HepG2 (cell line): ENCODE data around the gene C14orf180. TPM values are rescaled to one million over a fixed set of nuclear protein-coding genes. Genes with fewer than 3 reads are reported as not detected.

Experiments used
- ATAC-seq: fragments of 200-7000 bp; cut with Tn5 transposase; 3 replicates; pipeline ENCODE4 v1.9.1; 2020; ENCODE audit warnings: mild to moderate bottlenecking, moderate library complexity
- BruUV-seq: library from RNA; stranded (reverse); fragments of 400-500 nt; replicated peaks from 2 replicates; lab custom pipeline; 2021; lab: Mats Ljungman, UMichigan
- CTCF ChIA-PET: fragments of 300-600 bp; formaldehyde crosslinking; extraction: SDS; loops from one replicate; lab custom pipeline; 2021; ENCODE audit warnings: low total read pairs, inconsistent platforms, low intra/inter-chr PET ratio; lab: Yijun Ruan, JAX
- POLR2A ChIA-PET: fragments of 350-600 bp; sonication (Branson Sonifier 250); formaldehyde crosslinking; loops from one replicate; lab custom pipeline; 2020; ENCODE audit warnings: antibody characterized with exemption, inconsistent platforms; lab: Yijun Ruan, JAX
- DNase-seq: peaks from one replicate; pipeline ENCODE4 v3.0.0-alpha.2; 2015; ENCODE audit warnings: low spot score
- FAIRE-seq: peaks from 3 replicates; lab custom pipeline; 2011; peaks lifted over from hg19 to GRCh38; lab: Jason Lieb, UNC
- H2AFZ ChIP-seq: one replicate; pipeline ENCODE4 v1.6.1; 2011; ENCODE audit warnings: low read length, inconsistent platforms
- H3K27ac ChIP-seq: fragments of 300-600 bp; 3 replicates; pipeline ENCODE4 v1.8.0; 2011; ENCODE audit warnings: mixed run types, mild to moderate bottlenecking, mixed read lengths, low read length, inconsistent platforms; ENCODE audit not compliant: insufficient read depth; ENCODE audit errors: extremely low read length
- H3K27me3 ChIP-seq, 2 experiments: fragments of 200-600 bp in 1 of 2; 2 replicates in 1 of 2; 3 replicates in 1 of 2; pipeline versions ENCODE4 v1.6.0 to v1.8.0; 2011; ENCODE audit warnings: low read length in 2 of 2, mild to moderate bottlenecking in 2 of 2, moderate library complexity in 2 of 2, inconsistent platforms in 1 of 2; ENCODE audit not compliant: insufficient read depth in 2 of 2, control insufficient read depth in 1 of 2
- H3K36me3 ChIP-seq, 2 experiments: fragments of 200-600 bp in 1 of 2; replicated peaks in 1 of 2; 2 replicates in 1 of 2; 3 replicates in 1 of 2; pipeline versions ENCODE4 v1.5.1 to v1.8.0; 2011; ENCODE audit warnings: low read length in 2 of 2, inconsistent platforms in 1 of 2; ENCODE audit not compliant: insufficient read depth in 2 of 2, control insufficient read depth in 1 of 2
- H3K4me1 ChIP-seq: 2 replicates; pipeline ENCODE4 v1.5.1; 2012; ENCODE audit warnings: low read length, inconsistent platforms; ENCODE audit not compliant: insufficient read depth
- H3K4me2 ChIP-seq: 2 replicates; pipeline ENCODE4 v1.6.0; 2011; ENCODE audit warnings: low read depth, low read length, inconsistent platforms
- H3K4me3 ChIP-seq, 3 experiments: fragments of 200-600 bp in 1 of 3; sonication (generic), shearing (Covaris generic) in 1 of 3; replicated peaks in 1 of 3; 2 replicates each; pipeline ENCODE4 v1.5.1; 2011 to 2016; ENCODE audit warnings: low read length in 3 of 3, inconsistent platforms in 2 of 3, low read depth in 2 of 3, mild to moderate bottlenecking in 2 of 3, control low read depth in 1 of 3, mixed read lengths in 1 of 3; ENCODE audit not compliant: insufficient read depth in 1 of 3
- H3K79me2 ChIP-seq: one replicate; pipeline ENCODE4 v1.6.1; 2011; ENCODE audit warnings: low read length, inconsistent platforms; ENCODE audit not compliant: insufficient read depth
- H3K9ac ChIP-seq: 2 replicates; pipeline ENCODE4 v1.6.0; 2011; ENCODE audit warnings: mild to moderate bottlenecking, low read depth, low read length, inconsistent platforms; ENCODE audit not compliant: insufficient read depth
- H3K9me3 ChIP-seq: 2 replicates; pipeline ENCODE4 v1.5.1; 2012; ENCODE audit warnings: mild to moderate bottlenecking, low read length
- H4K20me1 ChIP-seq: 2 replicates; pipeline ENCODE4 v1.6.0; 2011; ENCODE audit warnings: inconsistent platforms, mild to moderate bottlenecking, low read length, moderate library complexity; ENCODE audit not compliant: insufficient read depth
- DRAP1 ChIP-seq: IDR thresholded peaks from 2 replicates; pipeline ENCODE4 v1.6.1; 2016; ENCODE audit warnings: missing genetic modification reagents, missing compliant biosample characterization
- ESRRA ChIP-seq: sonication (generic); formaldehyde crosslinking; IDR thresholded peaks from 2 replicates; pipeline ENCODE4 v1.5.1; 2020; ENCODE audit warnings: mild to moderate bottlenecking, low read depth, missing genetic modification reagents
- EZH2 ChIP-seq: conservative IDR thresholded peaks from 2 replicates; pipeline ENCODE4 v1.6.1; 2012; ENCODE audit warnings: mild to moderate bottlenecking, low read depth, low read length, moderate library complexity
- SSRP1 ChIP-seq: IDR thresholded peaks from 2 replicates; pipeline ENCODE4 v1.6.1; 2016; ENCODE audit warnings: control low read depth
- THAP8 ChIP-seq: sonication (generic); formaldehyde crosslinking; IDR thresholded peaks from 2 replicates; pipeline ENCODE4 v1.5.1; 2020; ENCODE audit warnings: missing genetic modification reagents, mild to moderate bottlenecking, borderline replicate concordance
- ZNF329 ChIP-seq: sonication (generic); formaldehyde crosslinking; IDR thresholded peaks from 2 replicates; pipeline ENCODE4 v1.9.0; 2021; ENCODE audit warnings: low read depth, mild to moderate bottlenecking, missing genetic modification reagents
- ZNF431 ChIP-seq: sonication (generic); formaldehyde crosslinking; IDR thresholded peaks from 2 replicates; pipeline ENCODE4 v1.9.0; 2022; ENCODE audit warnings: missing genetic modification reagents, low read depth, mild to moderate bottlenecking, borderline replicate concordance
- ZNF547 ChIP-seq: sonication (generic); formaldehyde crosslinking; IDR thresholded peaks from 2 replicates; pipeline ENCODE4 v1.5.1; 2020; ENCODE audit warnings: mild to moderate bottlenecking, missing genetic modification reagents
- WGBS: methylation state at CpG from one replicate; pipeline ENCODE4 v1.1.6; 2017; ENCODE audit warnings: low lambda C conversion rate; 5-methylcytosine and 5-hydroxymethylcytosine counted together
- in situ Hi-C: cut with HindIII; loops from 2 replicates; pipeline ENCODE4 v1.10.0; 2017; ENCODE audit warnings: low pct_unique_long_range_greater_than_20kb; ENCODE audit not compliant: extremely low pct_ligation_motif_present
- intact Hi-C: fragments of 100-400 bp; cut with micrococcal nuclease; formaldehyde crosslinking; loops from one replicate; pipeline ENCODE4 v1.10.0; 2022; ENCODE audit not compliant: unreplicated experiment
- polyA plus RNA-seq, 8 experiments: library from polyadenylated mRNA; depleted of rRNA in 3 of 8; stranded (reverse) in 7 of 8; unstranded in 1 of 8; fragments of >200 nt; fragmentation: Illumina TruSeq in 4 of 8; extraction: Trizol in 4 of 8; gene quantifications; 2 replicates each; pipeline versions ENCODE4 v1.2.1 to v1.2.3, GENCODE V29; 2011 to 2016; ENCODE audit warnings: low read depth in 4 of 8, missing spikeins in 1 of 8, mixed read lengths in 1 of 8; ENCODE audit not compliant: insufficient read depth in 1 of 8
- total RNA-seq, 5 experiments: library from RNA; depleted of rRNA; stranded (reverse); fragments of >200 nt; fragmentation: Illumina TruSeq; extraction: Trizol; gene quantifications; 2 replicates each; pipeline ENCODE4 v1.2.3, GENCODE V29; 2016; ENCODE audit warnings: low read depth in 1 of 5

C14orf180 gene
- total and polyA plus RNA-seq, 2 of the 13 experiments (the other 11 are each of a cell fraction or from before 2014, with no cell fraction given): not detected

GRCh38 chr14:104593710-104594136 is 14.2 kb downstream of the C14orf180 start:
- 0% methylated on average over 2 of the region's 12 CpGs for WGBS
- Histone ChIP-seq H3K27ac (no peak overlapping the region), H2AFZ (no peak overlapping the region), H3K4me3 (no peak overlapping the region), H3K4me1 (no peaks in the 10 kb centered on the region), H3K4me2 (no peak overlapping the region), H3K79me2 (no peaks in the 10 kb centered on the region), H3K36me3 (no peaks in the 10 kb centered on the region), H3K27me3 (peaks cover 21 to 74% of the 10 kb centered on the region in 2 experiments; a peak in 4 of 5 replicates), H3K9me3 (no peaks in the 10 kb centered on the region), H3K9ac (no peak overlapping the region), H4K20me1 (peaks cover 7% of the 10 kb centered on the region; the same call in 1 of the 2 replicates)
- TF ChIP-seq DRAP1 (CRISPR knock-in tag): no peak
- no peak for TF ChIP-seq SSRP1
- no peak for TF ChIP-seq ZNF431 (CRISPR knock-in tag)
- TF ChIP-seq ESRRA (CRISPR knock-in tag): no peak
- no peak for TF ChIP-seq THAP8
- no peak for DNase-seq
- no TSS peak for BruUV-seq
- FAIRE-seq: no peak
- ATAC-seq: no peak
- intact Hi-C loops (no loop called here), in situ Hi-C loops (no loop called here)
- ChIA-PET CTCF (no interaction called here), POLR2A (no interaction called here)

- no TSS peak for BruUV-seq
- in situ Hi-C loops: no loop called here
- DNase-seq: no peak
These were observed 14.9 kb downstream of the C14orf180 start for GRCh38 chr14:104594310-104595046.

More at GRCh38 chr14:104594310-104595046, 14.9 kb downstream of the C14orf180 start:
- Histone ChIP-seq H3K27me3 (peaks cover 22 to 70% of the 10 kb centered on the region in 2 experiments; a peak in 4 of 5 replicates), H2AFZ (no peak overlapping the region), H3K9ac (no peak overlapping the region), H3K27ac (no peak overlapping the region), H3K36me3 (no peaks in the 10 kb centered on the region)
- no peak for FAIRE-seq
- intact Hi-C loops: no loop called here
- WGBS: 10% methylated on average over 5 of the region's 15 CpGs
- TF ChIP-seq EZH2 (0 out of 2 replicates have a peak, but pooled peaks have one; percentile 13), ZNF547 (CRISPR knock-in tag) (no peak), ZNF329 (CRISPR knock-in tag) (no peak)
- TF ChIP-seq, all 625 proteins: peak for 1
- no peaks in the 10 kb centered on the region for H3K9me3 ChIP-seq
- ATAC-seq: no peak
- no peak overlapping the region for H3K4me2 ChIP-seq
- no peaks in the 10 kb centered on the region for H3K4me1 ChIP-seq
- H3K79me2 ChIP-seq: no peaks in the 10 kb centered on the region
- no peak overlapping the region for H3K4me3 ChIP-seq
- H4K20me1 ChIP-seq: peaks cover 7% of the 10 kb centered on the region; the same call in 1 of the 2 replicates
- ChIA-PET POLR2A (no interaction called here), CTCF (no interaction called here)
